HEK293 (cell line): Measurements from ENCODE around the gene HM13.

Experiments
- CTCF ChIA-PET: fragments of 350-600 bp; formaldehyde crosslinking; extraction: SDS; loops from one replicate; lab custom pipeline; 2021; ENCODE audit warnings: antibody characterized with exemption; lab: Yijun Ruan, JAX
- POLR2A ChIA-PET: fragments of 300-600 bp; formaldehyde crosslinking; extraction: SDS; loops from one replicate; lab custom pipeline; 2020; ENCODE audit warnings: antibody characterized with exemption, inconsistent platforms; lab: Yijun Ruan, JAX
- H3K27ac ChIP-seq: fragments of 200-500 bp; sonication (Bioruptor generic); 2 replicates; pipeline ENCODE4 v1.5.1; 2014; ENCODE audit warnings: low read depth, low read length, control low read depth, inconsistent platforms; ENCODE audit errors: extremely low read depth
- H3K36me3 ChIP-seq, 2 experiments: fragments of 200-500 bp in 1 of 2; sonication (Bioruptor generic) in 1 of 2; 1 replicate in 1 of 2; 2 replicates in 1 of 2; pipeline ENCODE4 v1.5.1; 2014 to 2017; ENCODE audit warnings: inconsistent platforms in 2 of 2, low read length in 2 of 2; ENCODE audit not compliant: control insufficient read depth in 2 of 2, insufficient read depth in 1 of 2
- H3K4me1 ChIP-seq: fragments of 200-500 bp; sonication (Bioruptor generic); 2 replicates; pipeline ENCODE4 v1.5.1; 2014; ENCODE audit warnings: mild to moderate bottlenecking, low read length, inconsistent platforms; ENCODE audit not compliant: control insufficient read depth, insufficient read depth
- H3K4me3 ChIP-seq: 2 replicates; pipeline ENCODE4 v1.5.1; 2011; ENCODE audit warnings: low read depth, mild to moderate bottlenecking, control low read depth, low read length, moderate library complexity
- H3K9me3 ChIP-seq: fragments of 200-500 bp; sonication (Bioruptor generic); 2 replicates; pipeline ENCODE4 v1.5.1; 2014; ENCODE audit warnings: low read depth, low read length, inconsistent platforms; ENCODE audit not compliant: control insufficient read depth, insufficient read depth
- KLF10 ChIP-seq: fragments of 450-650 bp; IDR thresholded peaks from 2 replicates; pipeline ENCODE4 v1.5.1; 2018; ENCODE audit warnings: missing biosample characterization, mild to moderate bottlenecking, missing genetic modification characterization
- KLF7 ChIP-seq: fragments of 450-650 bp; formaldehyde crosslinking; IDR thresholded peaks from 2 replicates; pipeline ENCODE4 v1.5.1; 2016; ENCODE audit warnings: missing biosample characterization, missing genetic modification characterization, borderline replicate concordance
- ZNF561 ChIP-seq: fragments of 450-650 bp; IDR thresholded peaks from 2 replicates; pipeline ENCODE4 v1.5.1; 2018; ENCODE audit warnings: missing biosample characterization, missing genetic modification characterization, borderline replicate concordance
- ZNF600 ChIP-seq: fragments of 450-650 bp; formaldehyde crosslinking; IDR thresholded peaks from 2 replicates; pipeline ENCODE4 v1.5.1; 2016; ENCODE audit warnings: missing biosample characterization, missing genetic modification characterization
- ZNF701 ChIP-seq: fragments of 450-650 bp; formaldehyde crosslinking; IDR thresholded peaks from 2 replicates; pipeline ENCODE4 v1.5.1; 2016; ENCODE audit warnings: missing biosample characterization, missing genetic modification characterization
- TF ChIP-seq, protein P1 (sequence below): fragments of 450-650 bp; formaldehyde crosslinking; conservative IDR thresholded peaks from 2 replicates; pipeline ENCODE4 v1.5.1; 2016; ENCODE audit warnings: low read depth, missing biosample characterization, missing genetic modification characterization
- TF ChIP-seq, protein P2 (sequence below): fragments of 450-650 bp; formaldehyde crosslinking; IDR thresholded peaks from 2 replicates; pipeline ENCODE4 v1.5.1; 2016; ENCODE audit warnings: missing biosample characterization, missing genetic modification characterization
- TF ChIP-seq, protein P3 (sequence below): fragments of 450-650 bp; formaldehyde crosslinking; IDR thresholded peaks from 2 replicates; pipeline ENCODE4 v1.5.1; 2016; ENCODE audit warnings: missing biosample characterization, missing genetic modification characterization, borderline replicate concordance

HM13 gene

DNA sequence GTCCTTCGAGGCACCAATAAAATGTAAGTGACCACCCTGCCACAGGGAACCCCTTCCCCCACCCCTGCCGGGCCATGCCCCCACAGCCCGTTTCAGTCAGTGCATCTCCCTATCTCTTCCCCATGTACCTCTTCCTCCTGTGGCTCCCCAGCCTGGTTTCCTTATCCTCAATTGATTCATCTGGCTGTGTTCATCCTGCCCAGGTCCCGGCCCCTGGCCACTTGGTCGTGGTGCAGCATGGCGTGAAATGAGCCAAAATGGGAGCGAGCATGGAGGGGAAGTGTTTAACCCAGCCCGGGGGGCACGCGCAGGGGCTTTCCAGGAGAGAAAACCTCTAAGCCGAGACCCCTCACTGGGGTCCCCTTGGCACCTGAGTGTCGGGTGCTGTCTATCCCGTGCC is 35.9 kb downstream of the HM13 start:
- H3K36me3 ChIP-seq, result peaks cover 23 to 78% of the 10 kb centered on the region in 2 experiments
- no peaks in the 10 kb centered on the region for H3K9me3 ChIP-seq
- no peaks in the 10 kb centered on the region for H3K4me1 ChIP-seq
- TF ChIP-seq, protein P1, sequence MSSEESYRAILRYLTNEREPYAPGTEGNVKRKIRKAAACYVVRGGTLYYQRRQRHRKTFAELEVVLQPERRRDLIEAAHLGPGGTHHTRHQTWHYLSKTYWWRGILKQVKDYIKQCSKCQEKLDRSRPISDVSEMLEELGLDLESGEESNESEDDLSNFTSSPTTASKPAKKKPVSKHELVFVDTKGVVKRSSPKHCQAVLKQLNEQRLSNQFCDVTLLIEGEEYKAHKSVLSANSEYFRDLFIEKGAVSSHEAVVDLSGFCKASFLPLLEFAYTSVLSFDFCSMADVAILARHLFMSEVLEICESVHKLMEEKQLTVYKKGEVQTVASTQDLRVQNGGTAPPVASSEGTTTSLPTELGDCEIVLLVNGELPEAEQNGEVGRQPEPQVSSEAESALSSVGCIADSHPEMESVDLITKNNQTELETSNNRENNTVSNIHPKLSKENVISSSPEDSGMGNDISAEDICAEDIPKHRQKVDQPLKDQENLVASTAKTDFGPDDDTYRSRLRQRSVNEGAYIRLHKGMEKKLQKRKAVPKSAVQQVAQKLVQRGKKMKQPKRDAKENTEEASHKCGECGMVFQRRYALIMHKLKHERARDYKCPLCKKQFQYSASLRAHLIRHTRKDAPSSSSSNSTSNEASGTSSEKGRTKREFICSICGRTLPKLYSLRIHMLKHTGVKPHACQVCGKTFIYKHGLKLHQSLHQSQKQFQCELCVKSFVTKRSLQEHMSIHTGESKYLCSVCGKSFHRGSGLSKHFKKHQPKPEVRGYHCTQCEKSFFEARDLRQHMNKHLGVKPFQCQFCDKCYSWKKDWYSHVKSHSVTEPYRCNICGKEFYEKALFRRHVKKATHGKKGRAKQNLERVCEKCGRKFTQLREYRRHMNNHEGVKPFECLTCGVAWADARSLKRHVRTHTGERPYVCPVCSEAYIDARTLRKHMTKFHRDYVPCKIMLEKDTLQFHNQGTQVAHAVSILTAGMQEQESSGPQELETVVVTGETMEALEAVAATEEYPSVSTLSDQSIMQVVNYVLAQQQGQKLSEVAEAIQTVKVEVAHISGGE, result peak; percentile 34; the same call in 1 of the 2 replicates
- no peak for TF ChIP-seq KLF7
- no peak overlapping the region for H3K4me3 ChIP-seq
- ChIA-PET POLR2A (no interaction called here), CTCF (interaction anchor here (1.3 to 25.7 kb wide), 3 partner anchors 13 to 61 kb away, joined by 5 to 1204 read pairs (median 5); partner anchors contain the start of gene ID1)
- no peak overlapping the region for H3K27ac ChIP-seq

DNA sequence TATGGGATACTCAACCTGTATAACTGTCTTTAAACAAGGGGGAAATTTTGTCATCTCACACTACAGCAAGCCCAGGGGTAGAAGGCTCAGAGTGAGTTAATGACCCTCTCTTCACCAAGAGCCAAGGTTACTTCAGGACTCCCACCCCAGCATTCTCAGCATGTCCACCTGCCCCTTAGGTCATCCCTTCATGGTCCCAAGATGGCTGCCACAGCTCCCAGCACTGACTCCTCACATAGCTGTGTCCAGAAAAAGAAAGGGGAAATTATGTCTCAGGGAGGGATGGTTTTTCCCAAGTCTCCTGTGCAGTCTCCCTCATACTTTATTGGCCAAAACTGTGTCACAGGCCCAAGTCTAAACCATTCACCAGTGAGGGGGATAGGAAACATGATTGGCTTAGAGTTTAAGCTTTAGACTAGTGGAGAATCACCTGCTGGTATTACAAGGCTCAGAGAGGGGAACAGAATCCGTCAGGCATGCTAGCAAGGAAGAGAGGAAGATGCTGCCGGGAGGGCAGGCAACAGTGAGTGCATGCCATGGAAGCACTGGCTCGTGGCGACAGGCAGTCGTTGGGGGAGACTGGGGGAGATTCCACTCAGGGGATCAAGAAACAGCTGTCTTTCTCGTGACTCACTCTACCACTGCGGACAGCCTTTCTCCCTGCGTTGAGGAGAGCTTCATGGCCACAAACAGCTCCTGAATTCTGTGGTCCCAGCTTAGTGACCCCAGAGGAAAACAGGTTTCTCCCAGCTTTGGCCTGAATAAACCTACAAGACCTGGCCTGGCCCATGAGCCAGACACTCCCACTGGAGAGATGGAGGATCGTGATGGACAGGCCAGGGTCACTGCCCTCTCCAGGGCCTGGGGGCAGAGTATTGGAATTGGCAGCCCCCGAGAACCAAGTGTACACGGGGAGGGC is 37.2 kb downstream of the HM13 start:
- Histone ChIP-seq H3K9me3 (no peaks in the 10 kb centered on the region), H3K4me3 (no peak overlapping the region), H3K4me1 (no peaks in the 10 kb centered on the region), H3K27ac (no peak overlapping the region), H3K36me3 (peaks cover 23 to 86% of the 10 kb centered on the region in 2 experiments)
- CTCF ChIA-PET, result interaction anchor here (0.7 to 25.7 kb wide), 6 partner anchors 9 to 172 kb away, joined by 3 to 1204 read pairs (median 6); partner anchors contain the start of gene ID1
- POLR2A ChIA-PET, result no interaction called here
- no peak for TF ChIP-seq ZNF701 (tag by site-specific recombination)
- TF ChIP-seq, protein P2, sequence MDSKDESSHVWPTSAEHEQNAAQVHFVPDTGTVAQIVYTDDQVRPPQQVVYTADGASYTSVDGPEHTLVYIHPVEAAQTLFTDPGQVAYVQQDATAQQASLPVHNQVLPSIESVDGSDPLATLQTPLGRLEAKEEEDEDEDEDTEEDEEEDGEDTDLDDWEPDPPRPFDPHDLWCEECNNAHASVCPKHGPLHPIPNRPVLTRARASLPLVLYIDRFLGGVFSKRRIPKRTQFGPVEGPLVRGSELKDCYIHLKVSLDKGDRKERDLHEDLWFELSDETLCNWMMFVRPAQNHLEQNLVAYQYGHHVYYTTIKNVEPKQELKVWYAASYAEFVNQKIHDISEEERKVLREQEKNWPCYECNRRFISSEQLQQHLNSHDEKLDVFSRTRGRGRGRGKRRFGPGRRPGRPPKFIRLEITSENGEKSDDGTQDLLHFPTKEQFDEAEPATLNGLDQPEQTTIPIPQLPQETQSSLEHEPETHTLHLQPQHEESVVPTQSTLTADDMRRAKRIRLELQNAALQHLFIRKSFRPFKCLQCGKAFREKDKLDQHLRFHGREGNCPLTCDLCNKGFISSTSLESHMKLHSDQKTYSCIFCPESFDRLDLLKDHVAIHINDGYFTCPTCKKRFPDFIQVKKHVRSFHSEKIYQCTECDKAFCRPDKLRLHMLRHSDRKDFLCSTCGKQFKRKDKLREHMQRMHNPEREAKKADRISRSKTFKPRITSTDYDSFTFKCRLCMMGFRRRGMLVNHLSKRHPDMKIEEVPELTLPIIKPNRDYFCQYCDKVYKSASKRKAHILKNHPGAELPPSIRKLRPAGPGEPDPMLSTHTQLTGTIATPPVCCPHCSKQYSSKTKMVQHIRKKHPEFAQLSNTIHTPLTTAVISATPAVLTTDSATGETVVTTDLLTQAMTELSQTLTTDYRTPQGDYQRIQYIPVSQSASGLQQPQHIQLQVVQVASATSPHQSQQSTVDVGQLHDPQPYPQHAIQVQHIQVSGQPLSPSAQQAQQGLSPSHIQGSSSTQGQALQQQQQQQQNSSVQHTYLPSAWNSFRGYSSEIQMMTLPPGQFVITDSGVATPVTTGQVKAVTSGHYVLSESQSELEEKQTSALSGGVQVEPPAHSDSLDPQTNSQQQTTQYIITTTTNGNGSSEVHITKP (tag by site-specific recombination), result peak; percentile 15; the same call in 1 of the 2 replicates
- TF ChIP-seq ZNF561 (tag by site-specific recombination), result no peak

DNA sequence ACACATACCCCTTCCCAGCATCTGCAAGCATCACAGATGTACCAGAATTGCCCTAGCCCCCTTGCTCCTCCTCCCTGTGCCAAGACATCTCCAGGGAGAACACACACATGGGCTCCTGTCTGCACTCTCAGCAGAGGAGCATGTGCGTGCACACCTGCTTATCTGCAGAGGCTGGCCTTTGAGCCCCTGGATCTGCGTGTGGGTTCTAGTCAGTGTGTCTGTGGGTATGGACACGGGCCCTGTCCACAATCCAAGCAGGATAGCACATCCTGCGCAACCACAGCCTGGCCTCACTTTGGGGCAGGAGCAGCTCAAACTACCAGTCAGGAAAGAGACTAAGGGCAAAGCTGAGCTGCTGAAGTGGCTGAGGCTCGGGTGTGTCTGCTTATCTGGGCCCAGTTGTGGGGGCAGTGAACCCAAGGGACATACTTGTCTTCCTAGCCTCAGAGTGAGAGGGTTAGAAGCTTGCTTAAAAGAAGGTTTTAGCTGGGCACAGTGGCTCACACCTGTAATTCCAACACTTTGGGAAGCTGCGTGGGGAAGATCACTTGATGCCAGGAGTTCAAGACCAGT is 41.0 kb downstream of the HM13 start:
- no peak for TF ChIP-seq KLF10
- TF ChIP-seq, protein P3, sequence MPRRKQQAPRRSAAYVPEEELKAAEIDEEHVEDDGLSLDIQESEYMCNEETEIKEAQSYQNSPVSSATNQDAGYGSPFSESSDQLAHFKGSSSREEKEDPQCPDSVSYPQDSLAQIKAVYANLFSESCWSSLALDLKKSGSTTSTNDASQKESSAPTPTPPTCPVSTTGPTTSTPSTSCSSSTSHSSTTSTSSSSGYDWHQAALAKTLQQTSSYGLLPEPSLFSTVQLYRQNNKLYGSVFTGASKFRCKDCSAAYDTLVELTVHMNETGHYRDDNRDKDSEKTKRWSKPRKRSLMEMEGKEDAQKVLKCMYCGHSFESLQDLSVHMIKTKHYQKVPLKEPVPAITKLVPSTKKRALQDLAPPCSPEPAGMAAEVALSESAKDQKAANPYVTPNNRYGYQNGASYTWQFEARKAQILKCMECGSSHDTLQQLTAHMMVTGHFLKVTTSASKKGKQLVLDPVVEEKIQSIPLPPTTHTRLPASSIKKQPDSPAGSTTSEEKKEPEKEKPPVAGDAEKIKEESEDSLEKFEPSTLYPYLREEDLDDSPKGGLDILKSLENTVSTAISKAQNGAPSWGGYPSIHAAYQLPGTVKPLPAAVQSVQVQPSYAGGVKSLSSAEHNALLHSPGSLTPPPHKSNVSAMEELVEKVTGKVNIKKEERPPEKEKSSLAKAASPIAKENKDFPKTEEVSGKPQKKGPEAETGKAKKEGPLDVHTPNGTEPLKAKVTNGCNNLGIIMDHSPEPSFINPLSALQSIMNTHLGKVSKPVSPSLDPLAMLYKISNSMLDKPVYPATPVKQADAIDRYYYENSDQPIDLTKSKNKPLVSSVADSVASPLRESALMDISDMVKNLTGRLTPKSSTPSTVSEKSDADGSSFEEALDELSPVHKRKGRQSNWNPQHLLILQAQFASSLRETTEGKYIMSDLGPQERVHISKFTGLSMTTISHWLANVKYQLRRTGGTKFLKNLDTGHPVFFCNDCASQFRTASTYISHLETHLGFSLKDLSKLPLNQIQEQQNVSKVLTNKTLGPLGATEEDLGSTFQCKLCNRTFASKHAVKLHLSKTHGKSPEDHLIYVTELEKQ, result no peak
- TF ChIP-seq ZNF600 (tag by site-specific recombination), result peak; percentile 22; the same call in 1 of the 2 replicates
- H3K4me3 ChIP-seq, result no peak overlapping the region
- H3K27ac ChIP-seq, result no peak overlapping the region
- ChIA-PET POLR2A (no interaction called here), CTCF (interaction anchor here (0.6 to 25.7 kb wide), 6 partner anchors 8 to 168 kb away, joined by 3 to 1204 read pairs (median 10); partner anchors contain the start of gene ID1)
- H3K9me3 ChIP-seq, result no peaks in the 10 kb centered on the region
- peaks cover 7 to 77% of the 10 kb centered on the region in 2 experiments; a peak in 2 of 3 replicates for H3K36me3 ChIP-seq
- no peaks in the 10 kb centered on the region for H3K4me1 ChIP-seq
